Fibroblast of peridontal ligament (primary cell): ENCODE measurements around the gene GAN.
"Not testable (repeated sequence)": the region's sequence is repeated elsewhere in the genome, so short reads cannot be mapped to it uniquely, and the experiment has no call there.

ENCODE experiments used
- DNase-seq: peaks from one replicate; pipeline ENCODE4 v3.0.0-alpha.2; 2010; ENCODE audit errors: extremely low read depth

GAN gene

DNA sequence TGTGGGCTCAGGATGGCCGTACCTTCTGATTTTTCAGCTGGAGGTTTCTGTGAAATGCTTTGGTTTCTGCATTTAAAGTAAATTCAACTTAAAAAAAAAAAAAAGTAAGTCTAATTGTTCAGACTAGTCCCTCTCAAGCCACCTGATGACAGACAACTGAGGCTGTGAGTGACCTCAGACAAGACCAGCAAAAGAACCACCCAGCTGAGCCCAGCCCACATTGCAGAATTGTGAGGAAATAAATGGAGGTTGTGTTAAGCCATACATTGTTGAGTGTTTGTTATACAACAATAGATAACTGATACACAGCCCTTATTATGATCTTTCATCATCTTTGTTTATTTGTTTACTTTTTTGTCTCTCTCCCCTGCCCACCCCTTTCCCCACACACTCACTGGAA lies 85.1 kb downstream of the GAN start:
- no peak for DNase-seq

DNA sequence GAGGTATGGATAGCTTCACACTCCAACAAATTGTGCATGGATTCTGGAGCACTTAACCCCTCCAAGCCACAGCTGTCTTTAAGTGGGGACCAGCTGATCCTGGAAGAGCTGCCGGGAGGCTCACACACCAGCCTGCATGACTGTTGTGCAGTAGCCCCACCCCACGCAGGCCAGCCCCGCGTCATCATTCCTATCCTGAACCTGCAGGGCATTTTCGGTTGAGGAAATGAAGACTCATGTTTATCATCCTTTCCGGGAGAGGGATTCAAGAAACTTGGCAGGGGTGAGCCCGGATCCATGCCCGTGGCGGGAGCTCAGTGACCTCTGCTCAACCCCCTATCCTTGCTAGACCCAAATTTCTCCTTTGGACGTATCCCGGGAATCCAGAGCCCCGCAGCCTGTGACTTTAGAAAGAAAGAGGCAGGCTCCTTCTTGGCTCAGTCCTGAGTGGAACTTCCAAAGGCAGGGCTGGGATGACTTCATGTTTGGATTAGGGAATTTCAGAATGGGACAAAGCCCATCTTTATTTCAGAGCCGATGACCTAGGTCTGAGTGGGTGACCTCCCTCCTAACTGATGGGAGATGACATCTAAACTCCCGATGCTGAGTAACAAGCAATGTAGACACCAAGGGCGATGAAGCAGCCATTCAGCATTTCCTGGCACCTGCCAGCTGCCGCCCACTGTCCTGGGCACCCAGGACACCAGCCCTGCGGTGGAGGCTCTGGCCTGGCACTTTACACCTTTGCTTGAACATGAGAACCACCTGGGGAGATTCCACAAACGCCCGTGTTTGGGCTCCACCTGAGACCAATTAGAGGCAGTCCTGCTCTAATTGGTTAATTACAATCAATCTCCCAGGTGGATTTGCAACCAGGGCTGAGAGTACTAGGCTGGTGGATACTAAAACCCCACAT lies 86.5 kb downstream of the GAN start:
- DNase-seq, result peak; percentile 42

DNA sequence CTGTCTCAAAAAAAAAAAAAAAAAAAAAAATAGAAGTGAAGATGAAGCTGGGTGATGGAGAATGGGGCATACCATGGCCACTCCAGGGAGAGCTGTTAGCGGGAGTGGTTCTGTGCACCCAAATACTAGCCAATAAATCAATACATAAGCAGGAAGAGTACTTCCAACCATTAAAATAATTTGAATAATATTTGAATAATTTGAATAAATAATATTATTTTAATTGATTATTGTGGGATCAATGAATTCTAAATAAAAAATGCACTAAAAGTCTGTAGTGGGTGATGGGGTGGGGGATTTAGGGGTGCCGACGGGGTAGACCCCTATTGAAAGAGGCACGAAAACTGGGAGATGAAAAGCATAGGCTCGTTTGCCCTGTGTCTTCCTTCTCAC lies 88.4 kb downstream of the GAN start:
- DNase-seq, result no peak

DNA sequence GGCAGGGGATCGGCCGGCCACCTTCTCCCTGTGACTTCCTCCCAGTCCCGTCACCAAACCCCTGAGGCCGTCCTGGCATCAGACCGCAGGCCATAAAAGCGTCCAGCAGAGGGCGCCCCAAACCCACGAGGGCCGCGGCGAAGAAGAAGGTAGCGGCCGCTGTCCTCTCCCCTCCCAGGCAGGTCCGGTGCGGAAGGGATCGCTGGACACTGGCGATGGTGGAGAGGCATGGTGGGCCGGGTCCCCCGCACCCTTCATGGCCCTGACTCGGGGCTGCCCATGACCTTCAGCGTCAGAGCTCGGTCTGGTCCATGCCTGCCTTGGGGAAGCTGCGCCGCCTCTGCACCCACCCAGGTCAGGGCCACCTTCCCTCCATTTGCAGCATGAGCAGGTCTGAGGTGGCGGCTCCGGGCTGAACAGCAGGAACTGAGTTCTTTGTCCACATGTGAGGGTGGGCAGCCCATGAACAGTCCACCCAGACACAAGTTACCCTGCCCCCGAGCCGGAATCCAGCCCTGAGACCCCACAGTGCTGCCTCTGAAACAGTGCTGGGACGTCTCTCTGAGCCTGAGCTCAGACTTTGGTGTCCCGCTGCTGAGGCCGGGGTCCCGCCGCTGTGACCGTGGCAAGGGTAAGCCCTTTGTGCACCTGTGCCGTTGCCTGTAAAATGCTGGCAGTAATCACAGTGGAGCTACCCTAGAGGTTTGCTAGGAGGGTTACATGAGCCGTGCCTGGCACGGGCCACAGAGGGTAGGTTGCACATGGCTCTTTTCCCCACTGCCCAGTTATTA lies 89.0 kb downstream of the GAN start:
- peak; percentile 53 for DNase-seq

DNA sequence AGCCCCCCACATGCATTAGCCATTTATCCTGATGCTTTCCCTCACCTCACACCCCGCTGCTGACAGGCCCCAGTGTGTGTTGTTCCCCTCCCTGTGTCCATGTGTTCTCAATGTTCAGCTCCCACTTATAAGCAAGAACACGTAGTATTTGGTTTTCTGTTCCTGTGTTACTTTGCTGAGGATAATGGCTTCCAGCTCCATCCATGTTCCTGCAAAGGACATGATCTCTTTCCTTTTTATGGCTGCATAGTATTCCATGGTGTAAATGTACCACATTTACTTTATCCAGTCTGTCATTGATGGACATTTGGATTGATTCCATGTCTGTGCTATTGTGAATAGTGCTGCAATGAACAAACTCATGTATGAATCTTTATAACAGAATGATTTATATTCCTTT lies 90.2 kb downstream of the GAN start:
- not testable (repeated sequence) for DNase-seq

DNA sequence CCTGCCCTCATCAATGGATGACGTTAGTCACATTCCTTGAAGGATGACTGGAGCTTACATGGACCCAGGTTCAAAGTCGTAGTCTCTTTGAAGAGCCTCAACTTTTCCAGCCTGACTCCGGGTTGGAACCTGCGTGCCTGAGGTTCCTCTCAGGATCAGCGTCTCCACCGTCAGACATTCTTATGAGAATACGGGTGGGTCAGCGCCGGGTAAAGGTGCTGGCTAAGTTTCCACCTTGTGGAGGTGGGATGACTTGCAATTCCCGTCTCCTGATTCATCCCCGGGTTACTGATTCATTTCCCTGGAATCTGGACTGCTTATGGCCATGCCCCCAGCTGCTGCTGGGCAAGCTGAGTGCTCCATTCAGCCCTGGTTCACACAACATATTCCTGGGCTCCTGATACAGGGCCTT lies 90.9 kb downstream of the GAN start:
- DNase-seq, result peak; percentile 43

DNA sequence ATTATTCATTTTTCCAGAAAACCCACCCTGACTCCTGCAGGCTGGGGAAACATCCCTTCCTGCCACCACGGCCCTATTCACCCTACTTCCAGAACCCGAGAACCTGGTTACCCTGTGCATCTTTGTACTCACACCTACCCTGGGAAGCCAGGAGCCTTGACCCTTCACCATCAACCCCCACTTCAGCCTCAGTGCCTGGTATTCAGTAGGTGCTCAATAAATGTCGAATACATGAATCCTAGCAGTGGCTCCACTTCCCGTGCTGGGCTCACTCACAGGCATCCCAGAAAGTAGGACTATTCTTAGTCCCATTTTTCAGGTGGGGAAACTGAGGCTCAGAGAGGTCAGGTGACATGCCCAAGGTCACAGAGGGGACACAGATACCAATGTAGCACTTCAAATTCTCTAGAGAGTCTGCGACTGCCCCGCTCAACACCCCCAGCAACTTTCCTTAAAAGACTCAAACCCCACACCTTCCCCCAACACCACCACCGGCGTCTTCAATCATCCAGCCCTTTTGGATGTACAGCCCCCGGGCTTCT lies 93.7 kb downstream of the GAN start:
- no peak for DNase-seq

DNA sequence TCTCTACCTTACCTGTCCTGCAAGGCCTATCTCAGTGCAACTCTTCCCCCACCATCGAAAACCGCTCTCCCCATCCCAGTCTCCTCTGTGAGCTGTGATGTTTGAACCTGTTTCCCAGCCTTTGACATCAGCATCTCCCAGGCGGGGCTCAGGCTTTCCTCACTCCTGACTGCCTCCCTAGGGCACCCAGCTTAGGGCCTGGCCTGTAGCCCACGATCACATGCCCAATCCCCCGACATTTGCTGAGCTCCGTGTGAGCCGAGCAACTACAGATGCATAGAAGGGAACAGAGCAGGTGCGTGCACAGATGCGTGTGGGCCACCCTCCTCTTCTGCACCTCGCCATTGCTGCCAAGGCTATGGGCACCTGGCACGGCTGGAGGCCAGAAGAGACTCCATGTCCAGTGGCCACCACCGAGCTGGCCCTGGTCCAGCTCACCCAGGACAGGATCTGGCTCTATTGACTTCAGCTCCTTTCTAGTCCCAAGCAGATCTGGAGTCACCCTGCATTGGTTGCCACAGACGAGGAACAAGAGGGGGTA lies 94.3 kb downstream of the GAN start:
- DNase-seq, result no peak

DNA sequence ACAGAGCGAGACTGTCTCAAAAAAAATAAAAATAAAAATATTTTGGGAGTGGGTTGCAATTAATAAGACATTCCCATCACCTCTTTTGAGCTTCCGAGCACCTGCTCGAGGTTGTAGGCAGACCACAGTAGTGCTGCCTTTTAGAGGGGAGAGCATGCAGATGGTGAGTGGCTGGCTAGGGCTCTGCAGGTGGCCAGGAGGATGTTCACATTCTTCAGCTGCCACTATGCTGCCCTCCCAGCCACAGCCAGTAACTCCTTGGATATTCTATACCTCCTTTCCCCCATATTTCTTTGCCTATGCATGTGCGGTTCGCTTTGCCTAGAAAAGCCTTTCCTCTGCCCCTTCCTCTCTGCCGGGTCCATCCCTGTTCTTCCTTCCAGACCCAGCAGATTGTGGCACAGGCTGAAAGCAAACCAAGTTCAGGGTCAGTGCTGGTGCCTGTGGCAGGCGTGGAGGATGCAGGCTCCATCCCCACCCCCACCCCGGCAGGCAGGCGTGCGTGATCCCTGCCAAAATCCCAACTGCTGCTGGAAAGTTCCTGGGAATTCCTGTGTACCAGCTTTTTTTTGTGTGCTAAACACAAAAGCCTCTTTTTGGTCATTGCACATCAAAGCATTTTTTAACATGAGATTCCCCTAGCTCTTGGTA lies 96.0 kb downstream of the GAN start:
- no peak for DNase-seq

DNA sequence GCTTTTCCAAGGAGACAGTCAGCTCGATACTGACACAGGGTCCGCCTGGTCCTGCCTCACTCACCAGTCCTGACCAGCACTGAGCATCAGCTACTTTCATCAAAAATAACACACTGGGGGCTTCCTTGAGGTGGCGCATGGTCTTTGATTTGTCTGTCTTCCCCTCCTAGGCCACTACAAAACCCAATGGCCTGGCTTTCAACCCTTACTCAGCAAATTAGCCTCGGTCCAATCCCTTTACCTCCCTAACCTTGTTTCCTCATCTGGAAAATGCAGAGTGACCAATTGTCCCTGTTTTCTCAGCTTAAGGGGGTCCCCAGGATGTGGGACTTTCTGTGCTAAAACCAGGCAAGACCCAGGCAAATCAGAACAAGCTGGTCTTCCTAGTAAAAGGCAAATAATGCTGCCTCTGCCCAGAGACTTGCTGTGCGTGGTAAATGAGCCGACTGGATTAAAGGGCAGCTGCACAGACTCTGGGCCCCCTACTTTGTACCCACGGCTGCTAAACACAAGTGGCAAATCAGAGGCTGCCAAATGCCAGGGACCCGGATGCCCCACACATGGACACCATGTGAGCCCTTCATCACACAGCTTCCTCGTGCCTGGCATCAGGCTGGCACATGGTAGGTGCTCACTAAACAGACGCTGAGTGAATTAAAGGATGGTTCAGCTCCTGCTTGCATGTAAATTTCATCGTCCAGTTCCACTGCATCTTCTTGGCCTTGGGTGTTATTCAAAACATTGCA lies 98.7 kb downstream of the GAN start:
- no peak for DNase-seq

DNA sequence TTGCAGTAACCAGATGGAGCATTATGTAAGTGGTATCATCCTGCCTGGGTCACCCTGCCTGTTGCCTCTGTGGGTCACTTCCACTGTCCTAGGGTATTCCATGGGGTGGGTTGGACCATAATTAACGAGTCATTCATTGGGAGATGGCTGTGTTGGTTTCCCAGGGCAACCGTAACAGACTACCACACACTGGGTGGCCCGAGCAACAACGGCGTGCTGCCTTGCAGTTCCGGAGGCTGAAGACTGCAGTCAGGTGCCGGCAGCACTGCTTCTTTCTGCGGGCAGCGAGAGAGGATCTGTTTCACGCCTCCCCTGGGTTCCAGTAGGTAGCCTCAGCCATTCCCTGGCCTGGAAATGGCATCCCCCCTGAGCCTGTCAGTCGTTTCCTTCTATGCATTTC lies 101.0 kb downstream of the GAN start:
- DNase-seq, result no peak

DNA sequence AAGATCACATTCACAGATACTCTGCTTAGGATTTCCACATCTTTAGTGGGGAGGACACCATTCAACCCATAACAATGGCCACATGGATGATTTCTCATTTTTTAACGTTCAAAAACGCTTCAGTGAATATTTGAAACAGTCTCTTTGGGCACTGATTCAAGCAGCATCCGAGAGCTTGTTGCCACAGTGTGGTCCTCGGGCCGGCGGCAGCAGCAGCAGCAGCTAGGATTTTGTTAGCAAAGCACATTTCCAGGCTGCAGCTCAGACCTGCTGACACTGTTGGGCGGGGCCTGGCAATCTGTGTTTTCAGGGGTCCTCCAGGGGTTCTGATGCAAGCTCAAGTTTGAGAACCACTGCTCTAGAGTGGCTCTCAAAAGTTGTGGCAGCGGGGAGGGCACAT lies 102.0 kb downstream of the GAN start:
- no peak for DNase-seq

DNA sequence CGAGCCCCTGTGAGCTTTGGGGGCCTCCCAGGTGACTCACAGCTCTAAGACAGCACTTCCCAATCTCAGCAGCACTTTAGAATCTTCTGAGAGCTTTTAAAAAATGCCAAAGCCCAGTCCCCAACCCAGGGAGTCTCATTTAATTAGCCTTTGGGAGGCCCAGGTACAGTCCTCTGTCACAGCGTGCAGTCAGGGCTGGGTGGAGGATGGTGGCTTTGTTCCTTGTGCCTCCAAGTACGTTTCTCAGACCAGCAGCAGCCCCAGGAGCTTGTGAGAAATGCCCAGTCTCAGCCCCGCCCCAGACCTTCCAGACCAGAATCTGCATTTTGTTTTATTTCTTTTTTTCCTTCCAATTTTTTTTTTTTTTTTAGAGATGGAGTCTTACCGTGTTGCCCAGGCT lies 102.4 kb downstream of the GAN start:
- DNase-seq, result no peak

DNA sequence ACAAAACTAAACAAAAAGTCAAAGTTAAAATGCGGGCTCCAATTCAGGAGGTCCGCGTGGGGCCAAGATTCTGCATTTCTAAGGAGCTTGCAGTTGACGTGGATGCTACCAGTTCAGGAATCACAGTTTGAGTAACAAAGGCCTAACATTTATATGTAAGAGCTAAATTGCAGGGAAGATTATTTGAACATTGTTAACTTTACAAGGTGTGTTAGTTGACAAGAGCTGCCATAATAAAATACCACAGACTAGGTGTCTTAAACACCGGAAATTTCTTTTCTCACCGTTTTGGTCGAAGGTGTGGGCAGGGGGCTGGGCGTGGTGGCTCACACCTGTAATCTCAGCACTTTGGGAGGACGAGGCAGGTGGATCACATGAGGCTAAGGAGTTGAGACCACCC lies 105.0 kb downstream of the GAN start:
- no peak for DNase-seq

DNA sequence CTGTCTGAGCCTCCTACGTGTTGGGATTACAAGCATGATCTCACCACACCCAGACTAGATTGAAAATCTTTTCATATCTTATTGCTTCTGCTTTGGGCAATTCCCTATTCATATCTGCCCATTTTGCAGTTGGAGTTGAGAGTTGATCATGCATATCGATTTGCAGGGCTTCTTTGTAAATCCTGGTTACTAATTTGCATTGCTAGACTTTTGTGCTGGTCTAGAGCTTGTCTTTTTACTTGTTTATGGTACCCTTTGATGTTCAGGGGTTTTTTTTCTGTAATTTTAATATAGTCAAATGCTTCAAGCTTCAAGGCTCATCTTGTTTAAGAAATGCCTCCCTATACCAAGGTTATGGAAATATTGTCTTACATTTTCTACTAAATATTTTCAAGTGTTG lies 106.4 kb downstream of the GAN start:
- DNase-seq, result no peak

DNA sequence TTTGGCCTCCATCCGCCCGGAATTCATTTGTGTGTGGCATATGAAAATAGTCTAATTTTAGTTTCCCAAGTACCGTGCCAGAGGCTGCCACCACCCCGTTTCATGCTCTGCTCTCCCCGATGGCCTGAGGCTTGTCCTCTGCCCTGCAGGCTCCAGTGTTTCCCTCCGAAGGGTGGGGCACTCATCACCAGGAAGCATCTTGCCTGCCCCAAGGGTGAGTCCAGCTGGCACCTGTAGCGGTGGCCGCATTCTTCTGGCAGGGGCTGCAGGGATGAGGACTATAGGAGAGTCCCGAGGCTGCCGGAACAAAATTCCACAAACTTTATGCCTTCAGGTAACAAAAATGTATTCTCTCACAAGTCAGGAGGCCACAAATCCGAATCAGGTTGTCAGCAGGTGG lies 106.8 kb downstream of the GAN start:
- DNase-seq, result no peak

DNA sequence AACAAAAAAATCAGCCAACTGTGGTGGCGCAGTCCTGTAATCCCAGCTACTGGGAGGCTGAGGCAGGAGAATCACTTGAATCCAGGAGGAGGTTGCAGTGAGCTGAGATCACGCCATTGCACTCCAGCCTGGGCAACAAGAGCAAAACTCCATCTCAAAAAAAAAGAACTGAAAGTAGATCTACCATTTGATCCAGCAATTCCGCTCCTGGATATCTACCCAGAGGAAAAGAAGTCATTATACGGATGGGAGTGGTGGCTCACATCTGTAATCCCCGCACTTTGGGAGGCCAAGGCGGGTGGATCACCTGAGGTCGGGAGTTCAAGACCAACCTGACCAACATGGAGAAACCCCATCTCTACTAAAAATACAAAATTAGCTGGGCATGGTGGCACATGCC lies 107.4 kb downstream of the GAN start:
- not testable (repeated sequence) for DNase-seq

DNA sequence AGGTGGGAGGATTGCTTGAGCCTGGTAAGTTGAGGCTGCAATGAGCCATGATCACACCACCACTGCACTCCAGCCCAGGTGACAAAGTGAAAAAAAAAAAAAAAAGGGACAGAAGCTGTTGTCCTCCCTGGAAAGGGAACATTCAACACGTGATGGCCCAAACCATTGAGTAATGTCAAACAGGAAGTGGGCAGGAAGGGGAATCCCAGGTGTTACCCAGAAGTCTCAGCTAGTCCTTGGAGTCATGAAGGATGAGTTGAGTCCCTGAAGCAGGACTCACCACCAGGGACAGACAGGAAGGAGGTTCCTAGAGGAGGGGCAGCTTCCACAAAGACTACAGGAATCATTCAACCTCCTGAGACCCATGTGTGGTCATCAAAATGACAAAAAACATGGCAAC lies 110.0 kb downstream of the GAN start:
- DNase-seq, result no peak

DNA sequence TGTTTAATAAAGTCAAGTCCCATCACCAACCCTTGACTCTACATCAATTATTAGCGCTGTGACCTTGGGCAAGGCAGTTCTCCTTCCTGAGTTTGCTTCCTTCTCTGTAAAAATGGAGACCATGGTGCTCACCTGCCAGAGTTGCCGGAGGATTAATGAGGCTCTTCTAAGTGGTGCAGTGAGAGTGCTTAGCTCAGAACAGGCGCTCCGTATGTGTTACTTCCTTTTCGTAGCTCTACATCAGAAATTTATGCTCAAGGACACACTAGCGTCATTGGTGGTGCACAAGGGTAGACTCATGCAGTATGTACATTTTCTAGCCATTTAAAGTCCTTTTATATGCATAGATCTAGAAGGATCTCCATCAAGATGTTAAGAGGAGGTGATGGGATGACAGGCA lies 112.5 kb downstream of the GAN start:
- DNase-seq, result no peak

DNA sequence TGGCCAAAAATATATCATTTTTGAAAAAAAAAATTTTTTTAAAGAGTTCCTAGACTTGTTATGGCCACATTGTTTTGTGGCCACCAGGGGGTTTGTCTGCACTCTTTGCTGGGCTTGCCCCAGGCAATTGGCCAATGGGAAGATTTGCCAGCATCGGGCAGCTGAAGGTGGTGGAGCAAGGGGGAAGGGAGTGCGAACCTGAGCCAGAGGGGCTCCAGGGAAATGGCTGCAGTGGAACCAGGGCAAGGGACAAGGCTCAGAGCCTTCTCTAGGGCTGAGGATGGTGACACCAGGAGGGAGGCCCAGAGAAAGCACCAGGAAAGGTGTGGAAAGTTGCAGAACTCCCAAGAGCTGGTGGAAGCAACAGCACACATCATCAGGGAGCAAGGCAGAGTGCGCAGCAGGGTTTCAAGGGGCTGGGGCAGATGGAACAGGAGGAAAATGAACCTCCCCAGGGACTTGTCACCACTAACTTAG lies 114.3 kb downstream of the GAN start:
- DNase-seq, result no peak
